Measurements from ENCODE around the gene EEF1E1. TPM values are rescaled to one million over a fixed set of nuclear protein-coding genes. Genes with fewer than 3 reads are reported as not detected.

The EEF1E1 gene
- total RNA-seq, 1 experiment from 2014 or later = 38.8 TPM

DNA sequence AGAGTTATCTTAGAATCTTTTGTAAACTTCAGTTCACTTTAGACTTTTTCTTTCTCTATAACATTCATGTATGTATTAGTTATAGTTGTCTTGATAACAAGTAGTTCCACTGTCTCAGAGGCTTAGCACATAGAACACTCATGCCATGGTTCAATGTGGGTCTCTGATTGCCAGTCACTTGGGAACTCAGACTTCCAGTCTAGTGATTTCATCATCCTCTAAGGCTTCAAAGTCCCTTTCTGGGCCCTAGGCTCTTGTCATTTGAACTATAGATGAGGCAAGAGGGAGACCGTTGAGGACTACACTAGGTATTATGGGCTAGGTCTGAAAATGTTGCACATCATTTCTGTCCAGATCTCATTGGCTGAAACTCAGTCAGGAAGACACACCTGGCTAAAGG lies 8.4 kb upstream of the EEF1E1 start:
- no peak overlapping the region for H3K27ac Mint-ChIP-seq (ENCODE audit: unreplicated experiment)
- DNase-seq = no peak
- H3K4me3 Mint-ChIP-seq (ENCODE audit: low read depth, unreplicated experiment) = no peak overlapping the region
- H3K9me3 Mint-ChIP-seq (ENCODE audit: low read depth, unreplicated experiment) = peaks cover 2% of the 10 kb centered on the region
- H3K4me1 Mint-ChIP-seq (ENCODE audit: low read depth, unreplicated experiment) = peaks cover 18% of the 10 kb centered on the region
- no peaks in the 10 kb centered on the region for H3K27me3 Mint-ChIP-seq (ENCODE audit: unreplicated experiment)
- CTCF ChIA-PET = no interaction called here
- TF ChIP-seq, protein P1, sequence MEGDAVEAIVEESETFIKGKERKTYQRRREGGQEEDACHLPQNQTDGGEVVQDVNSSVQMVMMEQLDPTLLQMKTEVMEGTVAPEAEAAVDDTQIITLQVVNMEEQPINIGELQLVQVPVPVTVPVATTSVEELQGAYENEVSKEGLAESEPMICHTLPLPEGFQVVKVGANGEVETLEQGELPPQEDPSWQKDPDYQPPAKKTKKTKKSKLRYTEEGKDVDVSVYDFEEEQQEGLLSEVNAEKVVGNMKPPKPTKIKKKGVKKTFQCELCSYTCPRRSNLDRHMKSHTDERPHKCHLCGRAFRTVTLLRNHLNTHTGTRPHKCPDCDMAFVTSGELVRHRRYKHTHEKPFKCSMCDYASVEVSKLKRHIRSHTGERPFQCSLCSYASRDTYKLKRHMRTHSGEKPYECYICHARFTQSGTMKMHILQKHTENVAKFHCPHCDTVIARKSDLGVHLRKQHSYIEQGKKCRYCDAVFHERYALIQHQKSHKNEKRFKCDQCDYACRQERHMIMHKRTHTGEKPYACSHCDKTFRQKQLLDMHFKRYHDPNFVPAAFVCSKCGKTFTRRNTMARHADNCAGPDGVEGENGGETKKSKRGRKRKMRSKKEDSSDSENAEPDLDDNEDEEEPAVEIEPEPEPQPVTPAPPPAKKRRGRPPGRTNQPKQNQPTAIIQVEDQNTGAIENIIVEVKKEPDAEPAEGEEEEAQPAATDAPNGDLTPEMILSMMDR (IDR thresholded peaks at IDR 0.05; ENCODE audit: unreplicated experiment) = no peak
- no TSS peak for BruUV-seq (replicated peaks)
- intact Hi-C loops (cut with micrococcal nuclease; ENCODE audit: unreplicated experiment) = no loop called here
- peaks cover 17% of the 10 kb centered on the region for H3K36me3 Mint-ChIP-seq (ENCODE audit: insufficient read depth, unreplicated experiment)

DNA sequence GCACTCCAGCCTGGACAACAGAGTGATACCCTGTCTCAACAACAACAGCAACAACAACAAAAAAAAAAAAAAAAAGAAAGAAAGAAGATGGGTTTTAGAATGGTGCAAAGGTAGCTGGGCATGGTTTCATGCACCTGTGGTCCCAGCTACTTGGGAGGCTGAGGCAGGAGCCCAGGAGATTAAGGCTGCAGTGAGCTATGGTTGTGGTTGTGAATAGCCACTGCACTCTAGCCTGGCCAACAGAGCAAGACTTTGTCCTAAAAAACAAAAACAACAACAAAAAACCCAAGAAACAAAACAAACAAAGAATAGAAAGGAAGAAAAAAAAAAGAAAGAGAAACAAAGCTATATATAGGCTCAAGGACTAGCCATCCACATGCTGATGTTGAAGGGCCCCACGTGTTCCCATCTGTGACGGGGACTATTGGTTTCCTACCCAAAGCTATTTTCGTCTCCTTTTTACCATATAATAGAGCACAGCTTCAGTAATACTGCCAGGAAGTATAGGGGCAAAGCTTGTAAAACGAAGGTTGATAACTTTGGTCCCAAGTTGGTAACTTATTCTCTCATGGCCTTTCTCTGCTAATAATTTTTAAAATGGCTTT lies 7.9 kb upstream of the EEF1E1 start:
- BruUV-seq (replicated peaks) = no TSS peak
- Mint-ChIP-seq H3K9me3 (ENCODE audit: low read depth, unreplicated experiment) (peaks cover 2% of the 10 kb centered on the region), H3K27ac (ENCODE audit: unreplicated experiment) (no peak overlapping the region), H3K27me3 (ENCODE audit: unreplicated experiment) (no peaks in the 10 kb centered on the region), H3K36me3 (ENCODE audit: insufficient read depth, unreplicated experiment) (peaks cover 17% of the 10 kb centered on the region), H3K4me3 (ENCODE audit: low read depth, unreplicated experiment) (no peak overlapping the region), H3K4me1 (ENCODE audit: low read depth, unreplicated experiment) (peaks cover 18% of the 10 kb centered on the region)
- intact Hi-C loops (cut with micrococcal nuclease; ENCODE audit: unreplicated experiment) = no loop called here
- TF ChIP-seq, protein P1 (IDR thresholded peaks at IDR 0.05; ENCODE audit: unreplicated experiment) = no peak
- CTCF ChIA-PET = no interaction called here
- DNase-seq = no peak

- intact Hi-C loops (cut with micrococcal nuclease; ENCODE audit: unreplicated experiment) = no loop called here
- no peak for DNase-seq
- TF ChIP-seq, protein P1 (IDR thresholded peaks at IDR 0.05; ENCODE audit: unreplicated experiment) = no peak
- H3K4me3 Mint-ChIP-seq (ENCODE audit: low read depth, unreplicated experiment) = no peak overlapping the region
- CTCF ChIA-PET = no interaction called here
- peaks cover 2% of the 10 kb centered on the region for H3K9me3 Mint-ChIP-seq (ENCODE audit: low read depth, unreplicated experiment)
- H3K4me1 Mint-ChIP-seq (ENCODE audit: low read depth, unreplicated experiment) = peaks cover 18% of the 10 kb centered on the region
- no peaks in the 10 kb centered on the region for H3K27me3 Mint-ChIP-seq (ENCODE audit: unreplicated experiment)
- peaks cover 17% of the 10 kb centered on the region for H3K36me3 Mint-ChIP-seq (ENCODE audit: insufficient read depth, unreplicated experiment)
- no TSS peak for BruUV-seq (replicated peaks)
- peak overlapping the region; percentile 69 for H3K27ac Mint-ChIP-seq (ENCODE audit: unreplicated experiment)
Observed at GRCh38 chr6:8108759-8109539, 6.6 kb upstream of the EEF1E1 start.

DNA sequence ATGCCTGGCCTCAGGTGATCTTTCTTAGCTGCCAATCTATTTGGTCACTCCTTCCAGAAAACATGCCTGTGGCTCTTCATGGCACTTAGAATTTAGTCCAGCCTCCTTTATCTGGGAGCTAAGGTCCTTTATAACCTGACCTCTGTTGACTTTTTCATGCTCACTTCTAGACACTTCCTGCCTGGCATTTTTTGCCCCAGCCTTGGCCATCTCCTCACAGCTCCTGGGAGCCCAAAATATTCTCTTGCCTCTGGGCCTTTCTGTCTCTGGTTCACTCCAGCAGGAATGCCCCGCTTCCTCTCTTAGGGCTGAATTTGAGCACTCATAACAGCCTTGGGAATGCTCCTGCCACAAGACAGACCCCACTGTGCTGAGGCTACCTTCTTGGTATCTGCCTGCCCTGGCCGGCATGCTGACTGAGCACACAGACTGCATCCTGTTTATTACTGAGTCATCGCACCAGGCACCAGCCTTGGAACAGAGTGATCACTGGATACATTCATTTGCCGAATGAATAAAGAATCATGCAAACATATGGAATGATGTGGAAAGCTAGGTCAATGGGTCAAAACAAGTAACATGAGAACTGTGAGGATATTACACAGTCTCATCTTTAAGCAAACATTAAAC lies 5.8 kb upstream of the EEF1E1 start:
- TF ChIP-seq, protein P1 (IDR thresholded peaks at IDR 0.05; ENCODE audit: unreplicated experiment) = no peak
- CTCF ChIA-PET = interaction anchor here (0.6 kb wide), 1 partner anchor 172 kb away, joined by 3 read pairs; no protein-coding TSS in a partner anchor
- no peaks in the 10 kb centered on the region for H3K27me3 Mint-ChIP-seq (ENCODE audit: unreplicated experiment)
- peak overlapping the region; percentile 69 for H3K27ac Mint-ChIP-seq (ENCODE audit: unreplicated experiment)
- peaks cover 17% of the 10 kb centered on the region for H3K36me3 Mint-ChIP-seq (ENCODE audit: insufficient read depth, unreplicated experiment)
- peak overlapping the region; percentile 33 for H3K4me3 Mint-ChIP-seq (ENCODE audit: low read depth, unreplicated experiment)
- peak; percentile 29 for DNase-seq
- intact Hi-C loops (cut with micrococcal nuclease; ENCODE audit: unreplicated experiment) = no loop called here
- no TSS peak for BruUV-seq (replicated peaks)
- peaks cover 2% of the 10 kb centered on the region for H3K9me3 Mint-ChIP-seq (ENCODE audit: low read depth, unreplicated experiment)
- H3K4me1 Mint-ChIP-seq (ENCODE audit: low read depth, unreplicated experiment) = peaks cover 18% of the 10 kb centered on the region

All from Calu3 (cell line).